CD4-positive, alpha-beta T cell treated with Interleukin-15 for 1 hour (primary cell): ENCODE results near the gene KRT4.
"Not testable (repeated sequence)": the region's sequence is repeated elsewhere in the genome, so short reads cannot be mapped to it uniquely, and the experiment has no call there.

Experiments
- DNase-seq: peaks from one replicate; pipeline ENCODE4 v3.0.0-alpha.2; 2020

The KRT4 gene

DNA sequence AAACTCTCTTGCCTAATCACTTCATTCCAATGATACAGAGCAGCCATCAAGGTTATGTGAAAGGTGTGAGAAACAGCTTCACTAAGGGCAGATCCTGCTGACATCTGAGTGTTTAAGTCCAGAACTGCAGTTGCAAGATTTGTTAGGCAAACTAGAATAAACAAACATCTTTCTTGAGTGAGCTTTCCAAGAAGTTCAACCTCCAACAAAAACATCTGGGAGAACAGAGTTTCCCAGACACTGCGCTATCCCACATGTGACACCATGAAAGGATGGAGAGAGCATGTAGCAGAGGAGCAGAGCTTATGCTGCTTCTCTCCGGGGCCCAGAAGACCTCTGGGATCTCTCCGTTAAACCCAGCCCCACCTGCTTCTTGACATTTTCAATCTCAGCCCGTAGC is 42.4 kb downstream of the KRT4 start:
- DNase-seq, result no peak

DNA sequence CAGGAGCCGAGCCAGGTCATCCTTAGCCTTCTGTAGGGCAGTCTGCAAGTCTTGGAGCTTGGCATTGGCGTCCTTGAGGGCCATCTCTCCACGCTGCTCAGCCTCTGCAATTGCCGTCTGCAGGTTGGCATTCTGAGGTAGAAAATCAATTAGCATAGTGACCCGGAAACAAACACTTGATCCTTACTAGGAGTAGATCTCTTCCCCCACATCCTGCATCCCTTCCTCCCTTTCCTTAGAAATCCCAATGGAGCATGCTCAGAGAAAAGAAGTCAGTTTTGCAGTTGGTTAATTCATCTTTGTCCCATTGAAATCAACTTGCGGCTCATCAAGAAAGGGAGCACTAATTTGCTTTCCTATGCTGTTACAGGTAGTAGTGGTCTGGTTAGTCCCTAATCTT is 42.8 kb downstream of the KRT4 start:
- DNase-seq, result no peak

- DNase-seq, result no peak
Measured at GRCh38 chr12:52769946-52770345, 44.0 kb downstream of the KRT4 start.

GRCh38 chr12:52769354-52769753 is 44.6 kb downstream of the KRT4 start:
- DNase-seq, result no peak

DNA sequence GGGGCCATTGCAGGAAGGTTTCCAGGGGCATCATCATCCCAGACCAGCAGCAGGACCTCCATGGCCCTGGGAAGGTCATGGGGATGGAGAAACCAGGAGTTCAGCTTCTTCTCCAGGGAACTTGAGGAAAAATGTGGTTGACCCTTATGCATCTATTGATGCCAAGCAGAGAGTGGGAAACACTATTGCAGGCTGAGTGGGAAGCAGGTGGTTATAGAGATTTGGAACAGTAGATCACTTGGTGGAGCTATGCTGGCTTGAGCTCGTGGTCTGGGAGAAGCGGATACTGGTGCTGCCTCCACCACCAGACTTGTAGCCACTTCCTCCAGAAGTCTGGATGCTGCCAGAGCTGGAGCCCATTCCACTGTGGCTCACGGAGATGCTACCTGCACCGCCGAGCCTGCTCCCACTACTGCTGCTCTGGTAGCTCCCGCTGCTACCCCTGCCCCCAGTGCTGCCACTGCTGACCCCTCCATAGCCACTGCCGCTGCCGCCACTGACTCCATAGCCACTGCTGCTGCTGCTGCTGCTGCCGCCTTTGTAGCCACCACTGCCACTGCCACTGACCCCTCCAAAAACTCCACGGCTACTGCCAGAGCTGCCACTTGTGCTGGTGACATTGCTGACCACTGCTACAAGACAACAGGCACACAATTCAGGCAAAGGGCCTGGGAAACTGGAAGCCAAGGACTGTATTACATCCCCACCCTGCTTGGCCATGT is 45.3 kb downstream of the KRT4 start:
- no peak for DNase-seq

GRCh38 chr12:52767427-52767826 is 46.5 kb downstream of the KRT4 start:
- DNase-seq, result no peak

- DNase-seq, result no peak
Measured at GRCh38 chr12:52767020-52767379, 46.9 kb downstream of the KRT4 start.

GRCh38 chr12:52766351-52767019 is 47.4 kb downstream of the KRT4 start:
- DNase-seq, result no peak

DNA sequence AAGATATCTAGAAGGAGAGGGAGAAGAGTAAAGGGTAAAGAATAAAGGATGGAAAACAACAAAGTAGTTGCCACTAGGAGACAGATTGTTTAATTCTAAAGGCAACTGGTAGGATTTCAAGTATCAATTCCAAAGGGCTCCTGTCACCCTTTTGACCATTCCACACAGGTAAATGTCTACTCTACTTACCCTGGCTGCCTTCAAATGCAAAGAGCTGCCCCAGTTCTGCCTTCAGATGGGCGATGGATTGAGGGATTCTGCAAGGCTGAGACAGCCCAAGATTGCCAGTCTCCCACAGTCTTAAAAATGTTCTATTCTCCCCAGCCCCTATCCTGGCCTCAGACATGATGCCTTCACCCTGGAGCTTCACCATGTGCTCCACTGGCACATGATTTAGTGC is 48.2 kb downstream of the KRT4 start:
- DNase-seq, result no peak

GRCh38 chr12:52763991-52764390 is 49.9 kb downstream of the KRT4 start:
- DNase-seq, result no peak

- DNase-seq, result no peak
Measured at GRCh38 chr12:52763036-52763659, 50.8 kb downstream of the KRT4 start.

DNA sequence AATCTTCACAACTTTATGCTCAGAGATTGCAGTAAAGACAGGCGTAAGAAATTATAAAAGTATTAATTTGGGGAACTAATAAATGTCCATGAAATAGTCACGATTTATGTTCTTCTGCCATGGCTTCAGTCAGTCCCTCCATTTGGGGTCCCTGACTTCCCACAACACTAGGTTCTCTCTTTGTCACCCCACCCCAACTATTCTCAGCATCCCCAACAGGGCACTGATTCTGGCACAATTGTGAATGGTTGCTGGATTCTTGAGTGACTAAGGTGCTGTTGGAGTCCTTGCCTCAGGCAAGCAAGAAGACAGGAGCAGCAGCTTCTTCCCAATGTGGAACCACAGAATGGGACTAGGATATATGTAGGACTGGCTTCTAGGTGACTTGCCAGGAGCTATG is 52.1 kb downstream of the KRT4 start:
- DNase-seq, result no peak

GRCh38 chr12:52761218-52761617 is 52.7 kb downstream of the KRT4 start:
- not testable (repeated sequence) for DNase-seq

DNA sequence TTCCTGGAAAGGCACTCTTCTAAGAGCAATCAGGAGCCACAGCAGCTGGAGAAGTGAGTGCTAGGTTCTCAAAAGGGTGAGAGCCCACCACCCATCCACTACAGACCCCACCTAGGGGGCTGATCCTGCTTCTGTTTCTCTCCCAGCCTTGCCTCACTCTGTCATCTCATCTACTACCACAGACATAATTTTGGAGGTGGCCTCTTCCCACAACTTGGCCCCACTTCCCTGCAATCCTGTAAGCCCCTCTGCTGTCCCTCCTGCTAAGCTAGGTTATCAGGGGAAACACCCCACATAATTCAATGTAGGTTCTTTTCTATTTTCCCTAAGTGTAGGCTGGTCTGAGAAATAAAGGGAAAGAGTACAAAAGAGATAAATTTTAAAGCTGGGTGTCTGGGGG is 53.3 kb downstream of the KRT4 start:
- no peak for DNase-seq

GRCh38 chr12:52759695-52760094 is 54.2 kb downstream of the KRT4 start:
- no peak for DNase-seq

- DNase-seq, result no peak
Measured at GRCh38 chr12:52759218-52759617, 54.7 kb downstream of the KRT4 start.

DNA sequence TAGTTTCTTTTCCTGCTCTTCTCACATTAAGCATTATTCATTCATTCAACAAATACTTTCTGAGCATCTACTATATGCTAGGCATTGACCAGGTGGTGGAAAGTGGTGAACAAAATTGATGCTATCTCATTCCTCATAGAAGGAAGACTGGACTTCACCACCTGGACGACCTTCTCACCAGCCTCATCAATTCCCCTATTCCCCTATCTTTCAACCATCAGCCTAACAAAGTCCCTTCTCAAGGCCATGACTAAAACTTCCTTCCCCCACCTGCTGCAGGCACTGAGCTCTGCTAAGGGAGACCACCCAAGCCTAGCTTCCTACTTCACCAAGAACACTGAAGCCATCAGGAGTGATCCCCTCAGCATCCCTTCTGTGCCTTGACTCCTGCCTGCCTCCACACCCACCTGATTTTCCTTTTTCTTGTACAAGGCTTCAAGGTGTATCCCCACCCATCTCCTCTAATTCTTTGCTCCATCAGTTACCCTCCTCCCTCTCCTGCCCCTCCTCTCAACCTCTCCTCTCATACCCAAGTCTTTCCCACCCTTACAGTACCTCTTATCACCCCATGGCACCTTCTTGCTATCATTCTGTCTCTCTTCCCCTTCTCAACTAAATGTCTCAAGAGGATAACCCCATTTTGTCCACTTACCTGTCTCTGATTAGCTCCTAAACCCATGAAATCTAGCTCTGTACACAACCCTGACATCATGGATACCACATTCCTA is 56.3 kb downstream of the KRT4 start:
- DNase-seq, result no peak
